ENCODE data around the gene TNRC18. TPM values are rescaled to one million over a fixed set of nuclear protein-coding genes. Genes with fewer than 3 reads are reported as not detected.
A peak's percentile ranks its signal among the peaks of the same experiment; 100 is the strongest.
"Not testable (repeated sequence)": the region's sequence is repeated elsewhere in the genome, so short reads cannot be mapped to it uniquely, and the experiment has no call there.

Gene TNRC18
- total RNA-seq, 1 donor from 2014 or later: 95.4 TPM

DNA sequence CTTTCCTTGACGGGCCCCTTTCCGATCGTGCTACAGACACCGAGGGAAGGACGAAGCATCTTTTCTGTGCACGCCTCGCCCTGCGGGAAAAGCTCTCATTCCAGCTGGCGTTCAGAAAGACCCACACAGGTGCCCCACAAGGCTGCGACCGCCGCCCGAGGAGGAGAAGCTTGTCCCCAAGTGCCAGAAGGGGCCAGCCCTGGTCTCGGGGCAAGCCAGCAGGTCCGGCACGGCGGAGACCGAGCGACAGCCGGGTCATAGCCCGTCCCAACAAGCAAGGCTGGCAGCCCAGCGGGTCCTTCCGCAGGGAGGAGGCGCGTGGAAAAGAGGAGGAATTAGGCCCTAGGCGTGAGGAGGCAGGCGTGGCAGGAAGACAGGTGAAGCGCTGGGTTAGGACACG is 62.7 kb downstream of the TNRC18 start:
- Mint-ChIP-seq H3K27ac (ENCODE audit: unreplicated experiment) (no peak overlapping the region), H3K36me3 (ENCODE audit: low read depth) (peaks cover 23% of the 10 kb centered on the region), H3K4me3 (ENCODE audit: unreplicated experiment) (no peak overlapping the region), H3K4me1 (ENCODE audit: low read depth) (peaks cover 3% of the 10 kb centered on the region), H3K9me3 (ENCODE audit: low read depth) (no peaks in the 10 kb centered on the region), H3K27me3 (ENCODE audit: low read depth) (no peaks in the 10 kb centered on the region)
- TF ChIP-seq, protein P1, sequence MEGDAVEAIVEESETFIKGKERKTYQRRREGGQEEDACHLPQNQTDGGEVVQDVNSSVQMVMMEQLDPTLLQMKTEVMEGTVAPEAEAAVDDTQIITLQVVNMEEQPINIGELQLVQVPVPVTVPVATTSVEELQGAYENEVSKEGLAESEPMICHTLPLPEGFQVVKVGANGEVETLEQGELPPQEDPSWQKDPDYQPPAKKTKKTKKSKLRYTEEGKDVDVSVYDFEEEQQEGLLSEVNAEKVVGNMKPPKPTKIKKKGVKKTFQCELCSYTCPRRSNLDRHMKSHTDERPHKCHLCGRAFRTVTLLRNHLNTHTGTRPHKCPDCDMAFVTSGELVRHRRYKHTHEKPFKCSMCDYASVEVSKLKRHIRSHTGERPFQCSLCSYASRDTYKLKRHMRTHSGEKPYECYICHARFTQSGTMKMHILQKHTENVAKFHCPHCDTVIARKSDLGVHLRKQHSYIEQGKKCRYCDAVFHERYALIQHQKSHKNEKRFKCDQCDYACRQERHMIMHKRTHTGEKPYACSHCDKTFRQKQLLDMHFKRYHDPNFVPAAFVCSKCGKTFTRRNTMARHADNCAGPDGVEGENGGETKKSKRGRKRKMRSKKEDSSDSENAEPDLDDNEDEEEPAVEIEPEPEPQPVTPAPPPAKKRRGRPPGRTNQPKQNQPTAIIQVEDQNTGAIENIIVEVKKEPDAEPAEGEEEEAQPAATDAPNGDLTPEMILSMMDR (IDR thresholded peaks at IDR 0.05): no peak
- DNase-seq (ENCODE audit: low spot score): no peak

DNA sequence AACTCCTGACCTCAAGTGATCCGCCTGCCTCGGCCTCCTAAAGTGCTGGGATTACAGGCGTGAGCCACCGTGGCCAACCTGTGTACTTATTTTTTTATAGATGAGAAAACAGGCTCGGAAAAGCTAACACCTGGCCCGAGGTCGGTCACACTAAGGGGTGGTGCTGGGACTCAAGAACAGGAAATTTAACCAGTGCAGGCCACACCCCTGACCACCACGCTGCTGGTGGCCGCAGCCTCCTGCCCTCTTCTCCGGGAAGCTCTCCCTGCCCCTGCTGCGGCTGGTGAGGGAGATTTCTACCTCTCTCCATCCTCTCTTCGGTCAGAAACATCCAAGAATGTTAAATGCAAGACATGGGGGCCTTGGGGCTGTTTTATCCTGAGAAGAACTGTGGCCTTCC is 63.2 kb downstream of the TNRC18 start:
- peaks cover 23% of the 10 kb centered on the region for H3K36me3 Mint-ChIP-seq (ENCODE audit: low read depth)
- DNase-seq (ENCODE audit: low spot score): no peak
- no peak overlapping the region for H3K27ac Mint-ChIP-seq (ENCODE audit: unreplicated experiment)
- H3K9me3 Mint-ChIP-seq (ENCODE audit: low read depth): no peaks in the 10 kb centered on the region
- no peak overlapping the region for H3K4me3 Mint-ChIP-seq (ENCODE audit: unreplicated experiment)
- H3K27me3 Mint-ChIP-seq (ENCODE audit: low read depth): no peaks in the 10 kb centered on the region
- TF ChIP-seq, protein P1 (IDR thresholded peaks at IDR 0.05): no peak
- H3K4me1 Mint-ChIP-seq (ENCODE audit: low read depth): no peaks in the 10 kb centered on the region

DNA sequence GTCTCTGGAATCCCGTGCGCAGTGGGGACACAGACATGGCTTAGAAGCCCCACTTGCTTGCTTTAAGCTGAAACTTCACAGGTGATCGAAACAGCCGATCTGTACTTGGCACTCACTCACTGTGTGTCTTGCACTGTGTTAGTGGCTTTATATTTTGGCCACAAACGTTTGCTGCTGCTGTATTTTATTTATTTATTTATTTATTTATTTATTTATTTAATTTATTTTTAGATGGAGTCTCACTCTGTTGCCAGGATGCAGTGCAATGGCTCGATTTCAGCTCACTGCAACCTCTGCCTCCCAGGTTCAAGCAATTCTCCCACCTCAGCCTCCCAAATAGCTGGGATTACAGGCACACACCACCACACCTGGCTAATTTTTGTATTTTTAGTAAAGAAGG is 63.6 kb downstream of the TNRC18 start:
- H3K27ac Mint-ChIP-seq (ENCODE audit: unreplicated experiment); H3K4me3 Mint-ChIP-seq (ENCODE audit: unreplicated experiment); H3K9me3 Mint-ChIP-seq (ENCODE audit: low read depth); H3K4me1 Mint-ChIP-seq (ENCODE audit: low read depth); H3K27me3 Mint-ChIP-seq (ENCODE audit: low read depth); DNase-seq (ENCODE audit: low spot score): not testable (repeated sequence)
- peaks cover 28% of the 10 kb centered on the region for H3K36me3 Mint-ChIP-seq (ENCODE audit: low read depth)

DNA sequence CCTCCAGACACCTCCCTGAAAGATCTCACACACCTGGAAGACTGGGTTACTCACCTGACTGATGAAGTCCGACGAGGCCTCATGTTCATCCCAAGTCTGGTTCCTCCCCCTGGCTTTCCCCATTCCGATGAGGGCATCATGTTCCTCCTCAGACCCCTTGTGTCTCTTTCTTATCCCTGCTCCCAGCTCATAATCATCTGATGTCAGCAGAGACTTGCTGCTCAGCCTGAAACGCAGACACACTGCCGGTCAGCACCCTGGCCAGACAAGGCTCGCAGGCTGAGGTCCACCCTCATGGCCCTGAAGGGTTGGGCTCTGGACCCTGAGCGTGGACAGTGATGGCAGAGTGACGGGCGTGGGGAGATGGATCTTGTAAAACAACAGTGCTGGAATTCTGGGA is 64.3 kb downstream of the TNRC18 start:
- Mint-ChIP-seq H3K4me3 (ENCODE audit: unreplicated experiment) (no peak overlapping the region), H3K36me3 (ENCODE audit: low read depth) (peaks cover 34% of the 10 kb centered on the region), H3K9me3 (ENCODE audit: low read depth) (no peaks in the 10 kb centered on the region), H3K27me3 (ENCODE audit: low read depth) (no peaks in the 10 kb centered on the region), H3K4me1 (ENCODE audit: low read depth) (peaks cover 11% of the 10 kb centered on the region), H3K27ac (ENCODE audit: unreplicated experiment) (no peak overlapping the region)
- no peak for DNase-seq (ENCODE audit: low spot score)
- TF ChIP-seq, protein P1 (IDR thresholded peaks at IDR 0.05): no peak

DNA sequence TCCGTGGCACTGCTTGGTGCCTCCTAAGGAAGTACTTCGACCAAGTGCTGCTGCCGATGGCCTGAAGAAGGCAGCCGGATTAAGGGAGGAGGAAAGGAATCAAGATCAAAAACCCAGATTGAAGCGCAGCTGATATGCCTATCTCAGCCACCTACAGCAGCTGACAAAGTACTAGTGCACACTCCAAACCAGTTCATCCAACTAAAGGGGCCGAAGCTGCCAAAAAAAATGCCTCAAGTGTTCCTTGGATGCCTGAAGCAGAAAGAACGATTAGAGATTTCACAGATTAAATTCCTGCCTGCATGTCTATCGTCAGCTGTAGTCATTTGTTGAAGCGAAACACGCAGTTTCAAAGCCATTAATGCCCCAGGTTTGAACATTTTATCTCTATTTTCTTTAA is 65.7 kb downstream of the TNRC18 start:
- peaks cover 40% of the 10 kb centered on the region for H3K36me3 Mint-ChIP-seq (ENCODE audit: low read depth)
- peak overlapping the region; percentile 55 for H3K27ac Mint-ChIP-seq (ENCODE audit: unreplicated experiment)
- H3K27me3 Mint-ChIP-seq (ENCODE audit: low read depth): no peaks in the 10 kb centered on the region
- no peak overlapping the region for H3K4me3 Mint-ChIP-seq (ENCODE audit: unreplicated experiment)
- no peak for DNase-seq (ENCODE audit: low spot score)
- H3K9me3 Mint-ChIP-seq (ENCODE audit: low read depth): no peaks in the 10 kb centered on the region
- TF ChIP-seq, protein P1 (IDR thresholded peaks at IDR 0.05): no peak
- H3K4me1 Mint-ChIP-seq (ENCODE audit: low read depth): peaks cover 15% of the 10 kb centered on the region

DNA sequence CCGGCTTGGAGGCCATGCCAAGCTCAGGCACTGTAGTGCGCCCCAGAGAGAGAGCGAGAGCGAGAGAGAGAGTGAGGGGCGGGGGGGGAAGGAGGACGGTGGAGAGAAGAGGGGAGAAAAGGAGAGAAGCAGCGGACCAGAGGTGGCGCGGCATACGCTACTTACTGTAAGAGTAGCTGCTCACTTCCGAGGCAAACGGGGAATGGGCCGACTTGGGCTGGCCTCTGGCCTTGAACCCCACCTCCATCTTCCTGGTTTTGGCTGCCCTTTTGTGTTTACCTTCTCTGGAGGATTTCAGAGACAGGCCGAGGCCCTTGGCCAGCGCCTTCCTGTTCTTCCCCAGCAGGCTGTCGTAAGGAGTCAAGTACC is 66.9 kb downstream of the TNRC18 start:
- Mint-ChIP-seq H3K27me3 (ENCODE audit: low read depth) (no peaks in the 10 kb centered on the region), H3K9me3 (ENCODE audit: low read depth) (no peaks in the 10 kb centered on the region), H3K27ac (ENCODE audit: unreplicated experiment) (no peak overlapping the region), H3K4me1 (ENCODE audit: low read depth) (peaks cover 25% of the 10 kb centered on the region), H3K36me3 (ENCODE audit: low read depth) (peaks cover 42% of the 10 kb centered on the region), H3K4me3 (ENCODE audit: unreplicated experiment) (no peak overlapping the region)
- TF ChIP-seq, protein P1 (IDR thresholded peaks at IDR 0.05): no peak
- no peak for DNase-seq (ENCODE audit: low spot score)
